Stimulated activated naive CD8-positive, alpha-beta T cell treated with anti-CD3 and anti-CD28 coated beads, Interleukin-15, Interleukin-2, amounts not matched to agents 100 ng/mL and 50 ng/mL, for 24 hours (primary cell): ENCODE results near the gene KIF26B.
A peak's percentile ranks its signal among the peaks of the same experiment; 100 is the strongest.

Source experiments
- H3K27ac Mint-ChIP-seq: one replicate; pipeline ENCODE4 v1.8.0; 2021; ENCODE audit warnings: mild to moderate bottlenecking, mixed read lengths
- H3K27me3 Mint-ChIP-seq: one replicate; pipeline ENCODE4 v1.8.0; 2021; ENCODE audit warnings: mixed read lengths
- H3K36me3 Mint-ChIP-seq: one replicate; pipeline ENCODE4 v1.8.0; 2021; ENCODE audit warnings: low read depth, mixed read lengths
- H3K4me1 Mint-ChIP-seq: one replicate; pipeline ENCODE4 v1.8.0; 2021; ENCODE audit warnings: low read depth, mixed read lengths
- H3K4me3 Mint-ChIP-seq: one replicate; pipeline ENCODE4 v1.8.0; 2021; ENCODE audit warnings: mild to moderate bottlenecking, mixed read lengths
- H3K9me3 Mint-ChIP-seq: one replicate; pipeline ENCODE4 v1.8.0; 2021; ENCODE audit warnings: mixed read lengths

KIF26B gene

DNA sequence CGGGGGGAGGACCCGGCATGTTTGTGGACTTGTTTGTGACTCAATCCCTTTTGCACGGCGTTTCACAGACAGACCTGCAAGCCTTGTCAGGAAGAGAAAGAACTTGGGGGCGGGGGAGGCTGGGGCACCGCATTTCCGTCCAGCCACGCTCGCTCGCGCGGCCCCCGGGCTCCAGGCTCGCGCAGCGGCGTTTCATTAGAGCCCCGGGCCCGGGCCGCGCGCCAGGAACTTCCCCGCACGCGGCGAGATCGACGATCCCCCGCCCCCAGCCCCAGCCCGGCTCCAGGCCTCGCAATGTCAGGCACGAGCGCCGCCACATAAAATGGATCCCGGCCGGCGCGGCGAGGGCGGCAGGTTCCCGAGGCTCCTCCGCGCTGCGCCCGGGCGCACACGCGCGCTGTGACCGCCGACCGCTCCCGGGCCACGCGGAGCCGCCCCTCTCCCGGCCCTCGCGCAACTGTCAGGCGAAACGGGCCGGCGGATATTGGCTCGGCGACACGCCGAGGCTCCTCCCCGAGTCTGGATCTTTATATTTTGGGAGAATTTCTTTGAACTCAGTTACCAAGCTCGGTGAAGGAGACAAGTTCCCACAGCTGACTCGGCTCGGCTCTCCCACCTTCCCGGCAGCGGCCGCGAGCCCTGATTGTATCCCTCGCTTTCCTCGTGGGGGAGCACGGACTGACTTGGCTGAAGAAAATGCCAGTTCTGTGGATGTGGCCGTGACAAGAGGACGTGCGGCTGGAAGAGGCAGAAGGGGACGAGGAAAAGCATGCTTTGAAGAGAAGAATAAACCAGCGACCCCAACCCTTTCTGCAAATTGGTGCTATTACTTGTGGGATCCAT is at the start of gene KIF26B:
Gene KIF26B (plus strand): TSS at position 557 of the 843 bp plus-strand sequence. CDS start 440 bp downstream, outside the sequence.
- Mint-ChIP-seq H3K27ac (no peak within 1 kb of the TSS), H3K9me3 (peaks cover 9% of the 10 kb centered on the region), H3K4me3 (peak within 1 kb of the TSS; percentile 77), H3K36me3 (no peaks in the 10 kb centered on the region), H3K4me1 (peaks cover 27% of the 10 kb centered on the region), H3K27me3 (peaks cover 75% of the 10 kb centered on the region)

DNA sequence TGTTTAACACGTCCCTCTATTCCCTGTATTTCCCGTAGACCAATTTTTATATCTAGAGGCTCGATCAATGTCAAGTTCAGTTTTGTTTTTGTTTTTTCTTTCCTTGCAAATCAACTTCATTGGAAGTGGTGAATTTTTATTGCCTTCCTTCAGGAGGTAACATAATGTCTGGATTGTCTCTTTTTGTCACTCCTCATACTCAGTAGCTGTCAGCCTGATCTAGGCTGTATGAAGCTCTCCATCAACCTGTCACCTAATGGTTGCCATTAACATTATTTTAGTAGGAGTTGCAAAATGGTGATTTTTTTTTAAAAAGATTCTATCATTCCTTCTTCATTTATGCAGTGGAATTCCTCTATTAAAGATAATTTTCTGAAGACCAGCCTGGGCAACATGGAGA is 49.7 kb upstream of the KIF26B start:
- no peaks in the 10 kb centered on the region for H3K9me3 Mint-ChIP-seq
- no peaks in the 10 kb centered on the region for H3K36me3 Mint-ChIP-seq
- H3K27ac Mint-ChIP-seq: no peak overlapping the region
- H3K4me3 Mint-ChIP-seq: no peak overlapping the region
- H3K4me1 Mint-ChIP-seq: no peaks in the 10 kb centered on the region
- H3K27me3 Mint-ChIP-seq: no peaks in the 10 kb centered on the region

DNA sequence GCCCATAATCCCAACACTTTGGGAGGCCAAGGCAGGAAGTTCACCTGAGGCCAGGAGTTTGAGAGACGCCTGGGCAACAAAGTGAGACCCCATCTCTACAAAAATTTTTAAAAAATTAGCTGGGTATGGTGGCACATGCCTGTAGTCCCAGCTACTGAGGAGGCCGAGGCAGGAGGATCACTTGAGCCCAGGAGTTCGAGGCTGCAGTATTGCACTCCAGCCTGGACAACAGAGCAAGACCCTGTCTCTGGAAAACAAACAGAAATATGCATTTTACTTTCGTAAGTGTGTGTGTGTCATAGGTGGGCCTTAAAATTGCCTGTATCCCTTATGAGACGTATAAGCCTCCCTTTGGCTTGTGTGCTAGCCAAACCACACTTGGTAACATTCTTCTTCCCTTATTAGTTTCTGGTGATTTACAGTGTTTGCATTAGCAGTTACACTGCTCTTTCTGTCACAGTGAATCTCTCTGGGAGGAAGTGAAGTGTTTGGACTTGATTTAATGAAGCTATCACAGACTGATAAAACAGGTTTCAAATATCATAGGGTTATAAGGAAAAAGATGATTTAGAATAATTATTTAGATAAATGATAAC is 48.9 kb upstream of the KIF26B start:
- Mint-ChIP-seq H3K36me3 (no peaks in the 10 kb centered on the region), H3K4me1 (no peaks in the 10 kb centered on the region), H3K27me3 (no peaks in the 10 kb centered on the region), H3K27ac (no peak overlapping the region), H3K9me3 (no peaks in the 10 kb centered on the region), H3K4me3 (no peak overlapping the region)

DNA sequence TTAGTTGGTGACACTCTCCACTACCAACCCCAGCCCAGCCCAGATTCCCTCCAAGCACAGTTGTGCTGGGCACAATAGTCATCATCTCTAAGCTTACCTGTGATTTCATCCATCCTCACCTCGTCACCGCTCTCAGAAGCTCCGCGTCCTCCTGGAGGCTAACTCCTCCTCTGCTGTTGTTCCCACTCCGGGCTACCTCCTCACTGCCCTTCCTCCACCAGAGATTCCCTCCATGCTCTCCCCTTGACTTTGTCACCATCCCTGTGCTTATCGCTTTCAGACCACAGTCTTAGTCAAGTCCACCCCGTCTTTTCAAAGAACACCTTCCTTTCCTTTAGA is 47.0 kb upstream of the KIF26B start:
- no peak overlapping the region for H3K27ac Mint-ChIP-seq
- H3K27me3 Mint-ChIP-seq: no peaks in the 10 kb centered on the region
- H3K36me3 Mint-ChIP-seq: no peaks in the 10 kb centered on the region
- H3K4me1 Mint-ChIP-seq: no peaks in the 10 kb centered on the region
- no peak overlapping the region for H3K4me3 Mint-ChIP-seq
- H3K9me3 Mint-ChIP-seq: no peaks in the 10 kb centered on the region

DNA sequence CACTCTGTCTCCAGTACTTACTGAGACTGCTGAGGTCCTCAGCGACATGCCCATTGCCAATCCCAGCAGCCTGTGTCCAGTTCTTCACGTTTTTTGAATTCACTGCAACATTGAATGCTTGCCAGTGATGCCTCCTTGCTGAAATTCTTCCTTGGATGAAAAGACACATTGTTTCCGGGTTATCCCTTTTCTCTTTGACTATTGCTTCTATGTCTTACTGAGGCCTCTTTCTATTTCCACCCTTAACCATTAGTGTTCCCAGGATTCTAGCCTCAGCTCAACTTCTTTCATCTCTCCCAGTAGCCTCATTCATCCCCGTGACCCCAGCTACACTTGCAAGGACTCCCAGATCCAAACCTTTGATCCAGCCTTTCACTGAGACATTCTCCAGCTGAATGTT is 46.5 kb upstream of the KIF26B start:
- Mint-ChIP-seq H3K4me3 (no peak overlapping the region), H3K4me1 (no peaks in the 10 kb centered on the region), H3K9me3 (no peaks in the 10 kb centered on the region)

DNA sequence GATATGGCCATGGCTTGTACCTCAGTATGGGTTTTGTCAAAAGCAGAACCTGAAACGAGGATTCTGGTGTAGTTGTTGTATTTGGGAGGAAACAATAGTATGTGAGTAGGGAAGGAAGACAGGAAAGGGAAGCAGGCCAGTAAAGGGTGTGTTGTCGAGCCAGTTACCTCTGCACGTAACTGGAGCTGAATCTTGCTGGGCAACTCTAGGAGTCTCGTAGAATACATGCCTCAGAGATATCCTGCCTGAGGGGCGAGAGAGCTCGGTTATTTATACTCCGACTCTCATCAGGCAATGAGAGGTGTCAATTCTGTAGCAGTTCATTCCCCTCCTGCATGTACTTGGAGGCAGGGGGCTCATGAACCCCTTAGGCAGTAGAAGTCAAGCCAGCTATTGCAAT is 45.9 kb upstream of the KIF26B start:
- no peak overlapping the region for H3K4me3 Mint-ChIP-seq
- H3K9me3 Mint-ChIP-seq: no peaks in the 10 kb centered on the region
- no peaks in the 10 kb centered on the region for H3K4me1 Mint-ChIP-seq
- H3K36me3 Mint-ChIP-seq: no peaks in the 10 kb centered on the region
- H3K27ac Mint-ChIP-seq: no peak overlapping the region
- H3K27me3 Mint-ChIP-seq: no peaks in the 10 kb centered on the region

More for the DNA sequence above, 46.5 kb upstream of the KIF26B start:
- H3K36me3 Mint-ChIP-seq: no peaks in the 10 kb centered on the region
- H3K27me3 Mint-ChIP-seq: no peaks in the 10 kb centered on the region
- H3K27ac Mint-ChIP-seq: no peak overlapping the region

DNA sequence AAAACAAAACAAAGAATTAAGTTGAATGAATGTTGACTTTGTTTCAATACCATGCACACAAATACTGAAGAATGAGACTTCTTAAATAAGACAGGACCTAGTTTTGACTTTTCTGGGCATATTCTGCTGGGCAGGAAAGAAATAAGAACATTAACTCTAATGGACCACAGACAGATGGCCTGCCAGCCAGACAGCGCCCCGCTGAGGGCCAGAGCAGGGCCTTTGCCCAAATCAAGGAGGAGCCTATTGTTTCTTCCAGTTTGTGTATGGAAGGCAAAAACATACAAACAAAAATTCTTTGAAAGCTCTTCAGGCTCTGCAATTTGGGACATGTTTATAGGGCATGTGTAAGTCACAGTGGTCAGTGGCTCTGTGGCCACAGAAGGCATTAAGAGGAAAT is 44.4 kb upstream of the KIF26B start:
- Mint-ChIP-seq H3K4me3 (no peak overlapping the region), H3K36me3 (no peaks in the 10 kb centered on the region)

DNA sequence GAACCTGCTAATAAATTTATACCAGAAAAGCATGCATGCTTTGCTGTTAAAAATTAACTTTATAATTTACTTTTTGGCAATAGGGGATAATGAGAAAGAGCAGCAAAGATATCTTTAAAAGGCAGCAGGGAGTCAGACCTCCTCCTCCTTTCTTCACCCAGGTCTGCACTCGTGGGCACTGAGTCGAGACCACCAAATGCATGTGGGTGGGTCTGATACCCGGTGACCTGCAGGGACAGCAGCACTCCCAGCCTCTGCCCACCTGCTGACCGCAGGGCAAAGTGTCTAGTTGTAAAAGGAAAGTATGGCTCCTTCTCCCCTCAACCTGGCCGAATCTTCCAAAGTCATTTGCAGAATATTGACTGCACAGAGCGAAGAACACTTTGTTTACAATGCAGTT is 43.7 kb upstream of the KIF26B start:
- no peaks in the 10 kb centered on the region for H3K4me1 Mint-ChIP-seq
- no peaks in the 10 kb centered on the region for H3K9me3 Mint-ChIP-seq
- H3K36me3 Mint-ChIP-seq: no peaks in the 10 kb centered on the region
- H3K4me3 Mint-ChIP-seq: no peak overlapping the region
- H3K27me3 Mint-ChIP-seq: no peaks in the 10 kb centered on the region
- H3K27ac Mint-ChIP-seq: no peak overlapping the region

More for the DNA sequence above, 44.4 kb upstream of the KIF26B start:
- no peaks in the 10 kb centered on the region for H3K9me3 Mint-ChIP-seq
- H3K27ac Mint-ChIP-seq: no peak overlapping the region
- no peaks in the 10 kb centered on the region for H3K4me1 Mint-ChIP-seq
- no peaks in the 10 kb centered on the region for H3K27me3 Mint-ChIP-seq

DNA sequence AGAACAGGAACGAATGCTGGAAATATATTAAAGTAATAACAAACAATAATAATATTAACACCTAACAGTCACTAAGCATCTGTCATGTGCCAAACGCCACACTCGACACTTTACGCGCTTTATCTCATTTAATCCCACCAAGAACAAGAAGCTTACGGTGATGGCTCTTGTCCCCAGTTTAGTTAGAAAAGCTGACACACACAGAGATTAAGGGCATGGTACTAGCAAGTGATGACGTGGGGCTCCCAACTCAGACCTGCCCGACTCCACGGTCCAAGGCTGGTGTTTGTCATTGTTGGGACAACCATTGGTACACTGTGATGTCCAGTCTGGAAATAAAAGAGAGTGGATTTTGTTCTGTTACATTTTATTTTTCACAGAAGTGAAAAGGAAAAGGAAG is 41.1 kb upstream of the KIF26B start:
- no peaks in the 10 kb centered on the region for H3K36me3 Mint-ChIP-seq
- no peaks in the 10 kb centered on the region for H3K27me3 Mint-ChIP-seq

DNA sequence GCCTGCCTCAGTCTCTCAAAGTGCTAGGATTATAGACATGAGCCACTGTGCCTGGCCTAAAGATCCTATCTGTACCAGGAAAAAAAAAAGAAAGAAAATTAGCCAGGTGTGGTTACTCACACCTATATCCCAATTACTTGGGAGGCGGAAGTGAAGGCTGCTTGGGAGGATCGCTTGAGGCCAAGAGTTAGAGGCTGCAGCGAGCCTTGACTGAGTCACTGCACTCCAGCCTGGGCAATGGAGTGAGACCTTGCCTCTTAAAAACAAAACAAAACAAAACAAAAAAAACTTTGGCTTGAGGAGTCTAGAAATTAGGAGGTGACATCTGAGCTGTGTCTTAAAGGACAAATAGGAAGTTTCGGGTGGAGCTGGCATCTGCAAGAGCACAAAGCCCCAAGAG is 38.7 kb upstream of the KIF26B start:
- Mint-ChIP-seq H3K4me3 (no peak overlapping the region), H3K9me3 (no peaks in the 10 kb centered on the region), H3K27me3 (no peaks in the 10 kb centered on the region), H3K27ac (no peak overlapping the region), H3K4me1 (no peaks in the 10 kb centered on the region), H3K36me3 (no peaks in the 10 kb centered on the region)

More for the DNA sequence above, 41.1 kb upstream of the KIF26B start:
- Mint-ChIP-seq H3K4me1 (no peaks in the 10 kb centered on the region), H3K9me3 (no peaks in the 10 kb centered on the region), H3K27ac (no peak overlapping the region), H3K4me3 (no peak overlapping the region)

DNA sequence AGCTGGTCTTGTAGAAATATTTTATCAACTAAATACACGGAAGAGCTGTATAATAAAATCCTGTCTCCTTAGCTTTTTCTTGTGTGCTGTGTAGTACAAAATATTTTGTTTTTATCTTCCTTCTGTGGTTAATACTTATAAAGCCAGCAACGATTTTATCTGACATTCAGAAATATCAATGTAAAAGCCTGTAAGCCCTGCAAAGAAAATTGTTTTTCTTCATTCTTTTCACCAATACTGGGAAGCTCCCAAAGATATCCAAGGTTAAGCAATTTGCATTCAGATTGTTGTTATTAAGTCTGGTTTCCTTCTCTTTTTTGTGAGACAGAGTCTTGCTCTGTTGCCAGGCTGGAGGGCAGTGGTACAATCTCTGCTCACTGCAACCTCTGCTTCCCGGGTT is 38.0 kb upstream of the KIF26B start:
- Mint-ChIP-seq H3K4me3 (no peak overlapping the region), H3K27me3 (no peaks in the 10 kb centered on the region), H3K27ac (no peak overlapping the region), H3K4me1 (no peaks in the 10 kb centered on the region), H3K9me3 (no peaks in the 10 kb centered on the region), H3K36me3 (no peaks in the 10 kb centered on the region)

DNA sequence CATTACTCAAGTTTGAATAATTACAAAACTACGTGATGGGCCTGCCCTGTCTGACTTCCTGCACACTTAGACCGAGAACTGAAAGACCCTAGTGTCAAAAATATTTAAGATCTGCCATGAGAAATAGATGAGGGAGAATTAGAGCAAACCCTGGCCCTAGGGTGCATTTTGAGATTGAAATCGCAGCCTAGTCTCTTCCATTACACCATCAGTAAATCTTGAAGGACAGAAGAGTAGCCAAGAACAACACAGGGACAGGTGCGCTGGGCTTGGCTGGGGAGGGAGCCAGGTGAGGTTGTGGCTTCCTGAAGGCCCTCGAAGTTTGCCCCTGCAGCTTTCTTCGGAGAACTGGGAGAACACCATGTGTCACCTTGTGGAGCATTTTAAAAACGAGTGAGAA is 36.7 kb upstream of the KIF26B start:
- no peaks in the 10 kb centered on the region for H3K27me3 Mint-ChIP-seq

DNA sequence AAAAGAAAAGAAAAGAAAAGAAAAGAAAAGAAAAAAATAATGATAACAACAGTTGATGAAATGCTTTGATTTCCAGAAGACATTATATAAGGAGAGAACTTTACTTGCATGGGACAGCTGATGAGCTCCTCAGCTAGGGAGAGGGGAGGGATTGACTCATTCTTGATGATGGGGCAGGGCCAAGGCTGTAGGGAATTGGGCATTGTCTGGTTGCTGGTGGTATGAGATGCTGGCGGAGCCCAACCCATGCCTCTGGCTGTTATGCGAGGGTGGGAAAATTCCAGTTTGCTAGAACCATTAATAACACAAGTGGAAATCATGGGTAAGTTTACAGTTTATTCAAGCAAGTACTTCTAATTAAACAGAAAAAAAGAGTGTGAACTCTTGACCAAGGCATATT is 36.0 kb upstream of the KIF26B start:
- Mint-ChIP-seq H3K4me3 (no peak overlapping the region), H3K4me1 (no peaks in the 10 kb centered on the region), H3K27me3 (no peaks in the 10 kb centered on the region), H3K9me3 (no peaks in the 10 kb centered on the region), H3K27ac (no peak overlapping the region), H3K36me3 (no peaks in the 10 kb centered on the region)

More for the DNA sequence above, 36.7 kb upstream of the KIF26B start:
- H3K4me1 Mint-ChIP-seq: no peaks in the 10 kb centered on the region
- H3K27ac Mint-ChIP-seq: no peak overlapping the region
- H3K36me3 Mint-ChIP-seq: no peaks in the 10 kb centered on the region
- H3K9me3 Mint-ChIP-seq: no peaks in the 10 kb centered on the region
- H3K4me3 Mint-ChIP-seq: no peak overlapping the region

DNA sequence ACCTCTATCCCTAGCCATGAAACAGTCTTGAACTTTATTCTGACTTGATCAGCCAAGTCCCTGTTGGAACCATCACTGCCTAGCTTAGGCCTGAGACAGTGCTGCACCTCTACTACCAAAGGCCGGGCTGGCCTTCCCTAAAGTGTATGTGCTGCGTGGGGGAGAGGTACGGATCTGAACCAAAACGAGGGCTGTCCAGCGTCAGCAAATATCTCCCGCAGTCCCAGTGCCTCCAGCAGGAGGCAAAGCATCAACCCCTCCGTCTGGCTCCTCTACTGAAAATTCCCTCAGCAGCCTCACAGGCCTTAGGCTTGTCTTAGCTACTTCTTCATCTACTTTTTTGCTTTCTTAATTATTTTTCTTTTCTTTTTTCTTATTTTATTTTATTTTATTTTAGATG is 33.3 kb upstream of the KIF26B start:
- H3K4me1 Mint-ChIP-seq: no peaks in the 10 kb centered on the region
- no peaks in the 10 kb centered on the region for H3K36me3 Mint-ChIP-seq
- no peak overlapping the region for H3K4me3 Mint-ChIP-seq
- no peaks in the 10 kb centered on the region for H3K27me3 Mint-ChIP-seq
- H3K9me3 Mint-ChIP-seq: no peaks in the 10 kb centered on the region
- H3K27ac Mint-ChIP-seq: no peak overlapping the region

DNA sequence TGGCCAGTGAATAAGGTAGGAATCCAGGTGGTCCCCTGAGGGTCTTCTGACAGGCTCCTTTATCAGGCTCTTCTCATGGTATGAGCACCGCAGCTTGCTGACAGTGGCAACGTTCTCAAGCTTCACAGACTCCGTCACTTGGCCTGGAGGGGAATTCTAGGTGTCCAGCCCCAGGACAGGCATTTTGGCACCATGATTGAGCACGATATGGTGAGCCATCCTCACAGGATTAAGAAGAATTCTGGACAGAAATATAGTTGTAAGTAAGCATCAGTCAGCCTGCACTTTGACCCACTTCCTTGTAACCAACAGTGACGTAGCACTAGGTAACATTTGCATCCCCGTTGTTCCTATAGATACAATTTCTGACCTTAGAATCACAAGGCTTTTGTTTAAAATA is 30.5 kb upstream of the KIF26B start:
- Mint-ChIP-seq H3K27me3 (peaks cover 7% of the 10 kb centered on the region), H3K4me3 (no peak overlapping the region), H3K27ac (no peak overlapping the region), H3K9me3 (no peaks in the 10 kb centered on the region), H3K36me3 (no peaks in the 10 kb centered on the region), H3K4me1 (no peaks in the 10 kb centered on the region)

DNA sequence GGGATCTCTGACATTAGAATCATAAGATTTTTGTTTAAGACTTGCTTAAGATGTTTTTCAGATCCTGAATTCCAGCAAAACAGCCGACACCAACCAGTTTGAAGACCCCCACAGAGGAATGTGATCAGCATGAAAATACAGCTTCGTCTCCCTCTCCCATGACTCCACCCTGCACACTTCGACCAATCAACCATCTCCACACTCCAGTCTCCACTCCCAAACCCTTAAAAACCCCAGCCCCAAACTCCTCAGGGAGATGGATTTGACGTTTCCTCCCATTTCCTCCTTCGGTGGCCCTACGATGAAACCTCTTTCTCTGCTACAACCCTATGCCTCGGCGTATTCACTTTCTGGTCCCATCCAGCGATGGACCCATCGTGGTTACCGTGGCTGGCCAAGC is 30.1 kb upstream of the KIF26B start:
- Mint-ChIP-seq H3K9me3 (no peaks in the 10 kb centered on the region), H3K27ac (no peak overlapping the region), H3K4me1 (no peaks in the 10 kb centered on the region), H3K4me3 (no peak overlapping the region), H3K27me3 (peaks cover 9% of the 10 kb centered on the region), H3K36me3 (no peaks in the 10 kb centered on the region)
